Epithelial cell of proximal tubule (primary cell): ENCODE measurements around the gene RHNO1. TPM values are rescaled to one million over a fixed set of nuclear protein-coding genes. Genes with fewer than 3 reads are reported as not detected.

Experiments
- DNase-seq: peaks from one replicate; pipeline ENCODE4 v3.0.0-alpha.2; 2011; ENCODE audit warnings: low read depth
- H3K4me3 ChIP-seq: 2 replicates; pipeline ENCODE4 v1.5.1; 2011; ENCODE audit warnings: low read depth, mild to moderate bottlenecking, low read length
- total RNA-seq: library from RNA; depleted of rRNA; stranded (reverse); fragments of >200 nt; gene quantifications from 2 replicates; pipeline ENCODE4 v1.2.3, GENCODE V29; 2015
- TF ChIP-seq, protein P1 (sequence below): conservative IDR thresholded peaks from 2 replicates; pipeline ENCODE4 v1.5.1; 2012; ENCODE audit warnings: low read depth, mild to moderate bottlenecking, low read length

Gene RHNO1
- total RNA-seq, 1 donor from 2014 or later, result 40.3 TPM

- TF ChIP-seq, protein P1, sequence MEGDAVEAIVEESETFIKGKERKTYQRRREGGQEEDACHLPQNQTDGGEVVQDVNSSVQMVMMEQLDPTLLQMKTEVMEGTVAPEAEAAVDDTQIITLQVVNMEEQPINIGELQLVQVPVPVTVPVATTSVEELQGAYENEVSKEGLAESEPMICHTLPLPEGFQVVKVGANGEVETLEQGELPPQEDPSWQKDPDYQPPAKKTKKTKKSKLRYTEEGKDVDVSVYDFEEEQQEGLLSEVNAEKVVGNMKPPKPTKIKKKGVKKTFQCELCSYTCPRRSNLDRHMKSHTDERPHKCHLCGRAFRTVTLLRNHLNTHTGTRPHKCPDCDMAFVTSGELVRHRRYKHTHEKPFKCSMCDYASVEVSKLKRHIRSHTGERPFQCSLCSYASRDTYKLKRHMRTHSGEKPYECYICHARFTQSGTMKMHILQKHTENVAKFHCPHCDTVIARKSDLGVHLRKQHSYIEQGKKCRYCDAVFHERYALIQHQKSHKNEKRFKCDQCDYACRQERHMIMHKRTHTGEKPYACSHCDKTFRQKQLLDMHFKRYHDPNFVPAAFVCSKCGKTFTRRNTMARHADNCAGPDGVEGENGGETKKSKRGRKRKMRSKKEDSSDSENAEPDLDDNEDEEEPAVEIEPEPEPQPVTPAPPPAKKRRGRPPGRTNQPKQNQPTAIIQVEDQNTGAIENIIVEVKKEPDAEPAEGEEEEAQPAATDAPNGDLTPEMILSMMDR, result no peak
- DNase-seq, result no peak
- peak overlapping the region; percentile 82 for H3K4me3 ChIP-seq
Observed at GRCh38 chr12:2891240-2892053, 14.4 kb downstream of the RHNO1 start.

GRCh38 chr12:2892246-2892645 is 15.2 kb downstream of the RHNO1 start:
- H3K4me3 ChIP-seq, result peak overlapping the region; percentile 82
- no peak for DNase-seq
- TF ChIP-seq, protein P1, result no peak

GRCh38 chr12:2893007-2893406 is 16.0 kb downstream of the RHNO1 start:
- no peak overlapping the region for H3K4me3 ChIP-seq
- peak; percentile 55 for DNase-seq
- TF ChIP-seq, protein P1, result no peak

GRCh38 chr12:2895051-2895451 is 18.0 kb downstream of the RHNO1 start:
- TF ChIP-seq, protein P1, result no peak
- DNase-seq, result no peak

GRCh38 chr12:2895511-2895910 is 18.5 kb downstream of the RHNO1 start:
- no peak for DNase-seq
- TF ChIP-seq, protein P1, result no peak
- H3K4me3 ChIP-seq, result no peak overlapping the region

More at GRCh38 chr12:2895051-2895451, 18.0 kb downstream of the RHNO1 start:
- H3K4me3 ChIP-seq, result no peak overlapping the region

- TF ChIP-seq, protein P1, result no peak
- no peak overlapping the region for H3K4me3 ChIP-seq
- DNase-seq, result no peak
Observed at GRCh38 chr12:2897418-2897817, 20.4 kb downstream of the RHNO1 start.

DNA sequence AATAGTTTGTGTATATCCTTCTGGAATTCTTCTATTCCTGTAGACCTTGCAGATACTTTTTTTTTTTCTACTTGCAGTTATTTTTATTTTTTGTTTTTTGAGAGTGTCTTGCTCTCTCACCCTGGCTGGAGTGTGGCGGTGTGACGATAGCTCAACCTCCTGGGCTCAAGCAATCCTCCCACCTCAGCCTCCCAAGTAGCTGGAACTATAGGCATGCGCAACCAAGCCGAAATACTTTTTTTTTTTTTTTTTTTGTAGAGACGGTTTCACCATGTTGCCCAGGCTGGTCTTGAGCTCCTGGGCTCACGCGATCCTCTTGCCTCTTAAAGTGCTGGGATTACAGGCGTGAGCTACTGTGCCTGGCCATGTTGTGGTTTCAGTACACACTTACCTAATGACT is 23.6 kb downstream of the RHNO1 start:
- no peak overlapping the region for H3K4me3 ChIP-seq
- no peak for DNase-seq
- TF ChIP-seq, protein P1, result no peak
